K562 (cell line): ENCODE results near the gene BCAS3. TPM values are rescaled to one million over a fixed set of nuclear protein-coding genes. Genes with fewer than 3 reads are reported as not detected.

Experiments used
- CCAR2 ChIP-seq: fragments of 200-400 bp; formaldehyde crosslinking; IDR thresholded peaks from 2 replicates; pipeline ENCODE4 v1.6.1; 2017; ENCODE audit warnings: mild to moderate bottlenecking, low read depth, low read length
- EWSR1 ChIP-seq: fragments of 450-650 bp; IDR thresholded peaks from 2 replicates; pipeline ENCODE4 v1.6.1; 2018; ENCODE audit warnings: borderline replicate concordance, mild to moderate bottlenecking, low read depth, moderate library complexity; ENCODE audit not compliant: partially characterized antibody
- HNRNPL ChIP-seq: fragments of 200-400 bp; formaldehyde crosslinking; IDR thresholded peaks from 2 replicates; pipeline ENCODE4 v1.6.1; 2017; ENCODE audit warnings: low read depth, mild to moderate bottlenecking, low read length
- ID3 ChIP-seq, 2 experiments: fragments of 250-450 bp in 1 of 2; fragments of 450-650 bp in 1 of 2; sonication (Bioruptor Pico) in 1 of 2; IDR thresholded peaks; 2 replicates each; pipeline versions ENCODE4 v1.6.1 to v1.8.0; 2016 to 2021; ENCODE audit warnings: mild to moderate bottlenecking in 2 of 2, moderate library complexity in 2 of 2, missing compliant biosample characterization in 1 of 2, missing genetic modification characterization in 1 of 2
- NR1H2 ChIP-seq: sonication (generic); formaldehyde crosslinking; IDR thresholded peaks from 2 replicates; pipeline ENCODE4 v1.4.0; 2020; ENCODE audit warnings: mild to moderate bottlenecking, missing genetic modification reagents
- NR3C1 ChIP-seq: sonication (generic); formaldehyde crosslinking; IDR thresholded peaks from 2 replicates; pipeline ENCODE4 v1.8.1; 2022; ENCODE audit warnings: missing genetic modification reagents
- RBFOX2 ChIP-seq: fragments of 200-400 bp; formaldehyde crosslinking; IDR thresholded peaks from 2 replicates; pipeline ENCODE4 v1.6.1; 2017; ENCODE audit warnings: low read depth, mild to moderate bottlenecking, low read length, moderate library complexity
- SMARCA5 ChIP-seq: fragments of 450-650 bp; IDR thresholded peaks from 2 replicates; pipeline ENCODE4 v1.6.1; 2016
- ZNF347 ChIP-seq: fragments of 450-650 bp; formaldehyde crosslinking; IDR thresholded peaks from 2 replicates; pipeline ENCODE4 v1.4.0; 2020; ENCODE audit warnings: low read depth, mild to moderate bottlenecking, moderate library complexity
- polyA plus RNA-seq, 8 experiments: library from polyadenylated mRNA; depleted of rRNA in 4 of 8; stranded (reverse) in 5 of 8; unstranded in 3 of 8; fragments of >200 nt; fragmentation: Nextera tagmentation in 2 of 8; fragmentation: Illumina TruSeq in 1 of 8; extraction: Ambion mirVana in 2 of 8; extraction: Trizol in 1 of 8; gene quantifications; 2 replicates each; pipeline versions ENCODE4 v1.2.1 to v1.2.3, GENCODE V29; 2011 to 2014; ENCODE audit warnings: inconsistent platforms in 1 of 8, missing spikeins in 1 of 8
- total RNA-seq, 7 experiments: library from RNA; depleted of rRNA in 6 of 7; stranded (reverse); fragments of >200 nt in 6 of 7; fragmentation: Illumina TruSeq in 2 of 7; extraction: Trizol in 2 of 7; gene quantifications; 2 replicates each; pipeline versions ENCODE4 v1.2.1 to v1.2.3, GENCODE V29; 2011 to 2021; ENCODE audit warnings: low replicate concordance in 1 of 7
- TF ChIP-seq, protein P1 (sequence below), 3 experiments: fragments of 200-800 bp in 1 of 3; fragments of 250-450 bp in 1 of 3; fragments of 450-650 bp in 1 of 3; sonication (Bioruptor Pico) in 1 of 3; sonication (Bioruptor generic) in 1 of 3; formaldehyde crosslinking in 1 of 3; IDR thresholded peaks; 2 replicates each; pipeline versions ENCODE4 v1.6.1 to v1.8.0; 2016 to 2022; ENCODE audit warnings: mild to moderate bottlenecking in 2 of 3, missing genetic modification characterization in 2 of 3, missing compliant biosample characterization in 1 of 3, moderate library complexity in 1 of 3
- TF ChIP-seq, protein P2 (sequence below): fragments of 450-650 bp; IDR thresholded peaks from 2 replicates; pipeline ENCODE4 v1.6.1; 2016; ENCODE audit warnings: borderline replicate concordance

BCAS3 gene
- total and polyA plus RNA-seq, 9 of the 15 experiments (the other 6 are each of a cell fraction or from before 2014, with no cell fraction given): 1.9 to 5.5 (median 3.5) TPM

- TF ChIP-seq NR1H2 (CRISPR knock-in tag): no peak
- TF ChIP-seq CCAR2: no peak
- no peak for TF ChIP-seq ID3 (CRISPR knock-in tag; IDR thresholded peaks at IDR 0.05)
- TF ChIP-seq ID3 (tag; IDR thresholded peaks at IDR 0.05): no peak
- TF ChIP-seq NR3C1 (CRISPR knock-in tag): no peak
- TF ChIP-seq HNRNPL: no peak
- no peak for TF ChIP-seq SMARCA5
- TF ChIP-seq ZNF347 (CRISPR knock-in tag): no peak
- no peak for TF ChIP-seq RBFOX2
- TF ChIP-seq, protein P1, sequence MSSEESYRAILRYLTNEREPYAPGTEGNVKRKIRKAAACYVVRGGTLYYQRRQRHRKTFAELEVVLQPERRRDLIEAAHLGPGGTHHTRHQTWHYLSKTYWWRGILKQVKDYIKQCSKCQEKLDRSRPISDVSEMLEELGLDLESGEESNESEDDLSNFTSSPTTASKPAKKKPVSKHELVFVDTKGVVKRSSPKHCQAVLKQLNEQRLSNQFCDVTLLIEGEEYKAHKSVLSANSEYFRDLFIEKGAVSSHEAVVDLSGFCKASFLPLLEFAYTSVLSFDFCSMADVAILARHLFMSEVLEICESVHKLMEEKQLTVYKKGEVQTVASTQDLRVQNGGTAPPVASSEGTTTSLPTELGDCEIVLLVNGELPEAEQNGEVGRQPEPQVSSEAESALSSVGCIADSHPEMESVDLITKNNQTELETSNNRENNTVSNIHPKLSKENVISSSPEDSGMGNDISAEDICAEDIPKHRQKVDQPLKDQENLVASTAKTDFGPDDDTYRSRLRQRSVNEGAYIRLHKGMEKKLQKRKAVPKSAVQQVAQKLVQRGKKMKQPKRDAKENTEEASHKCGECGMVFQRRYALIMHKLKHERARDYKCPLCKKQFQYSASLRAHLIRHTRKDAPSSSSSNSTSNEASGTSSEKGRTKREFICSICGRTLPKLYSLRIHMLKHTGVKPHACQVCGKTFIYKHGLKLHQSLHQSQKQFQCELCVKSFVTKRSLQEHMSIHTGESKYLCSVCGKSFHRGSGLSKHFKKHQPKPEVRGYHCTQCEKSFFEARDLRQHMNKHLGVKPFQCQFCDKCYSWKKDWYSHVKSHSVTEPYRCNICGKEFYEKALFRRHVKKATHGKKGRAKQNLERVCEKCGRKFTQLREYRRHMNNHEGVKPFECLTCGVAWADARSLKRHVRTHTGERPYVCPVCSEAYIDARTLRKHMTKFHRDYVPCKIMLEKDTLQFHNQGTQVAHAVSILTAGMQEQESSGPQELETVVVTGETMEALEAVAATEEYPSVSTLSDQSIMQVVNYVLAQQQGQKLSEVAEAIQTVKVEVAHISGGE (CRISPR knock-in tag; IDR thresholded peaks at IDR 0.05): peak in 1 of 3 experiments; percentile 90; a peak in 2 of 6 replicates
- TF ChIP-seq, protein P2, sequence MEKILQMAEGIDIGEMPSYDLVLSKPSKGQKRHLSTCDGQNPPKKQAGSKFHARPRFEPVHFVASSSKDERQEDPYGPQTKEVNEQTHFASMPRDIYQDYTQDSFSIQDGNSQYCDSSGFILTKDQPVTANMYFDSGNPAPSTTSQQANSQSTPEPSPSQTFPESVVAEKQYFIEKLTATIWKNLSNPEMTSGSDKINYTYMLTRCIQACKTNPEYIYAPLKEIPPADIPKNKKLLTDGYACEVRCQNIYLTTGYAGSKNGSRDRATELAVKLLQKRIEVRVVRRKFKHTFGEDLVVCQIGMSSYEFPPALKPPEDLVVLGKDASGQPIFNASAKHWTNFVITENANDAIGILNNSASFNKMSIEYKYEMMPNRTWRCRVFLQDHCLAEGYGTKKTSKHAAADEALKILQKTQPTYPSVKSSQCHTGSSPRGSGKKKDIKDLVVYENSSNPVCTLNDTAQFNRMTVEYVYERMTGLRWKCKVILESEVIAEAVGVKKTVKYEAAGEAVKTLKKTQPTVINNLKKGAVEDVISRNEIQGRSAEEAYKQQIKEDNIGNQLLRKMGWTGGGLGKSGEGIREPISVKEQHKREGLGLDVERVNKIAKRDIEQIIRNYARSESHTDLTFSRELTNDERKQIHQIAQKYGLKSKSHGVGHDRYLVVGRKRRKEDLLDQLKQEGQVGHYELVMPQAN: no peak
- peak; percentile 31 for TF ChIP-seq EWSR1
These were observed 69.6 kb downstream of the BCAS3 start (continued) for GRCh38 chr17:60747069-60747808.
